ENCODE results near the gene SLX4IP.

DNA sequence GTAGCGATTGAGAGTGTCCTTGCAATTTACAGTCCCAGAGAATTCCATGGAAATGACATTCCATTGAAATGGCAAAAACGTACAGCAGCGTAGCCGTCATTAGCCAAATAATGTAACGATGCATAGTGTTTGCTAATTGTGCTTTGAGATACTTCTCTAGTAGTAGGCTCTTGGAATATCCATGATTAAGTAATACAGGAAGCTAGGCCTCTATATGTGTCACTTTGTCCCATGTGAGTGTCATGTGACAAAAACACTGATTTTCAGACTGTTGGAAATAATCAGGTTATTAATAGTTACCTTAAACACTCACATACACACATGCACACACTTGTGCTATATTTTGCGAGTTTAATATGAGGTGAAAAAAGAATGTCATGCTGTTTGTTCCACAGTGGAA, 35.2 kb downstream of the SLX4IP start:
- TF ChIP-seq POLR2AphosphoS5 (IDR thresholded peaks at IDR 0.05; ENCODE audit: borderline replicate concordance, low read depth, low read length) (no peak), FOXP2 (optimal IDR thresholded peaks at IDR 0.05; ENCODE audit: control extremely low read depth, extremely low read length, insufficient read depth) (no peak)

All from SK-N-MC (cell line).